Gastrocnemius medialis (tissue), 4 donors: Measurements from ENCODE around the gene SLC3A2. TPM values are rescaled to one million over a fixed set of nuclear protein-coding genes. Genes with fewer than 3 reads are reported as not detected.

Source experiments
- ATAC-seq, 2 donors: fragments of 150-250 bp; one replicate each; pipeline ENCODE4 v1.9.1; 2016
- DNase-seq, 2 donors: peaks; one replicate each; pipeline ENCODE4 v3.0.0-alpha.2; 2019
- H3K27ac ChIP-seq, 4 donors: fragments of 200-600 bp; sonication (generic); 1 replicate in 1 of 4; 2 replicates in 3 of 4; pipeline ENCODE4 v1.5.1; 2016 to 2018; ENCODE audit warnings: mild to moderate bottlenecking in 2 of 4, moderate library complexity in 1 of 4
- H3K27me3 ChIP-seq, 3 donors: fragments of 200-600 bp; sonication (generic) in 2 of 3; 1 replicate in 1 of 3; 2 replicates in 2 of 3; pipeline versions ENCODE4 v1.5.1 to v1.6.0; 2016 to 2019; ENCODE audit warnings: mild to moderate bottlenecking in 1 of 3, moderate library complexity in 1 of 3
- H3K36me3 ChIP-seq, 2 donors: fragments of 200-600 bp; sonication (generic) in 1 of 2; one replicate each; pipeline ENCODE4 v1.5.1; 2017 to 2018
- H3K4me1 ChIP-seq, 2 donors: fragments of 200-600 bp; sonication (generic) in 1 of 2; one replicate each; pipeline ENCODE4 v1.5.1; 2016 to 2017; ENCODE audit warnings: mild to moderate bottlenecking in 2 of 2
- H3K4me3 ChIP-seq, 4 donors: fragments of 200-600 bp; sonication (generic) in 3 of 4; 1 replicate in 1 of 4; 2 replicates in 3 of 4; pipeline ENCODE4 v1.5.1; 2016 to 2019; ENCODE audit warnings: mild to moderate bottlenecking in 2 of 4
- H3K9me3 ChIP-seq, 3 donors: fragments of 200-600 bp; sonication (generic) in 2 of 3; 1 replicate in 1 of 3; 2 replicates in 2 of 3; pipeline ENCODE4 v1.5.1; 2016 to 2019
- POLR2A ChIP-seq, 2 donors: fragments of 450-650 bp; IDR thresholded peaks; one replicate each; pipeline ENCODE4 v1.6.1; 2017; ENCODE audit warnings: antibody characterized with exemption in 2 of 2, mild to moderate bottlenecking in 2 of 2, moderate library complexity in 2 of 2
- in situ Hi-C, 4 donors: fragments of 200-750 bp; cut with MboI; loops; one replicate each; pipeline versions ENCODE4 v1.15.0 to v1.8.0; 2017; ENCODE audit warnings: low sequenced_read_pairs in 4 of 4
- intact Hi-C: fragments of 100-400 bp; cut with DNase I; formaldehyde crosslinking; loops from one replicate; pipeline ENCODE4 v1.15.1; 2023; ENCODE audit warnings: low total_unique reads
- total RNA-seq, 4 donors: library from RNA; depleted of rRNA; stranded (reverse); fragments of >200 nt; gene quantifications; one replicate each; pipeline versions ENCODE4 v1.1.0 to v1.2.3, GENCODE V29; 2016
- TF ChIP-seq, protein P1 (sequence below), 5 experiments: fragments of 450-650 bp in 3 of 5; fragments of 200-600 bp in 2 of 5; sonication (generic) in 2 of 5; IDR thresholded peaks in 4 of 5; conservative IDR thresholded peaks in 1 of 5; 1 replicate in 4 of 5; 2 replicates in 1 of 5; pipeline ENCODE4 v1.5.1; 2016 to 2019; ENCODE audit warnings: antibody characterized with exemption in 5 of 5, mild to moderate bottlenecking in 3 of 5, moderate library complexity in 3 of 5

The SLC3A2 gene
- total RNA-seq, 4 donors from 2014 or later, result 158 to 278 (median 189) TPM

DNA sequence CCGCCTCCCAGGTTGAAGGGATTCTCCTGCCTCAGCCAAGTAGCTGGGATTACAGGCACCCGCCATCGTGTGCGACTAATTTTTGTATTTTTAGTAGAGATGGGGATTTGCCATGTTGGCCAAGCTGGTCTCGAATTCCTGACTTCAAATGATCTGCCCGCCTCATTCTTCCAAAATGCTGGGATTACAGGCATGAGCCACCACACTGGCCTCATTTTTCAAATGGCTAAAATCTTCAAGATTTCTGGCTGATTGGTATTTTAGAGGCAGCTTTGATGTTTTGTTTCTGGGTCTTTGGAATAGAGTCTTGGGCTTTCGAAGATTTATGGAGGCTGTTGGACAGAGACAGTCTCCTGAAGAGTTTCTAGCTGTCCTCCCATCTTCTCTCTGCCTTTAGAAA is 5.8 kb upstream of the SLC3A2 start:
- intact Hi-C loops, result no loop called here
- in situ Hi-C loops, result loop anchor here (25.0 kb wide), 2 partner anchors 488 to 763 kb away; partner anchors contain the start of gene INCENP (in 1 of the 4)

DNA sequence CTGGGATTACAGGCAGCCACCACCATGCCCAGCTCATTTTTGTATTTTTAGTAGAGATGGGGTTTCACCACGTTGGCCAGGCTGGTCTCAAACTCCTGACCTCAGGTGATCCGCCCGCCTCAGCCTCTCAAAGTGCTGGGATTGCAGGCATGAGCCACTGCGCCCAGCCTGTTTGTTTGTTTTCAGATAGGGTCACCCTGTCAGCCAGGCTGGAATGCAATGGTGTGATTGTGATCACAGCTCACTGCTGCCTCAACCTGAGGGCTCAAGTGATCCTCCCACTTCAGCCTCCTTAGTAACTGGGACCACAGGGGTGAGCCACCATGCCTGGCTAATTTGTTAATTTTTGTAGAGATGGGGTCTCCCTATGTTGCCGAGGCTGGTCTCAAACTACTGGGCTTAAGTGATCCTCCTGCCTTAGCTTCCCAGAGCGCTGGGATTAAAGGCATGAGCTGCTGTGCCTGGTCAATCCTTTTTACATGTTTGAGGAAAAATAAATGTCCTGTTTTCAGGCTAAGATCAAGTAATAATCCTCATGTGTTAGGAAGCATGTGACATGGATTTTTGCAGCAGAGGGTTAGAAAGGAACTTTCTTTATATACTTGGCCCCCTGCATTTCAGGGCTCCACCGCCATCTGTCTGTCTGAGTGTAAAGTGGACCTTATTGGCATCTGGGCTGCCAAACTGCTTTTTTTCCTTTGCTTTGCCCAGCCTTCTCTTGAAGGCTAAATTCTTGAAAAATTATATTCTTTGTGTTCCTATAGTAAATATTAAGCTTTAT is 4.8 kb upstream of the SLC3A2 start:
- in situ Hi-C loops, result loop anchor here in 1 of 4 donors (25.0 kb wide), 1 partner anchor 764 kb away; the partner anchor contains the start of gene INCENP
- Histone ChIP-seq H3K9me3 (no peaks in the 10 kb centered on the region), H3K4me1 (peaks cover 13 to 16% of the 10 kb centered on the region in 2 donors), H3K36me3 (no peaks in the 10 kb centered on the region), H3K27ac (no peak overlapping the region), H3K4me3 (no peak overlapping the region), H3K27me3 (no peaks in the 10 kb centered on the region)
- no peak for ATAC-seq
- intact Hi-C loops, result no loop called here
- TF ChIP-seq, protein P1, sequence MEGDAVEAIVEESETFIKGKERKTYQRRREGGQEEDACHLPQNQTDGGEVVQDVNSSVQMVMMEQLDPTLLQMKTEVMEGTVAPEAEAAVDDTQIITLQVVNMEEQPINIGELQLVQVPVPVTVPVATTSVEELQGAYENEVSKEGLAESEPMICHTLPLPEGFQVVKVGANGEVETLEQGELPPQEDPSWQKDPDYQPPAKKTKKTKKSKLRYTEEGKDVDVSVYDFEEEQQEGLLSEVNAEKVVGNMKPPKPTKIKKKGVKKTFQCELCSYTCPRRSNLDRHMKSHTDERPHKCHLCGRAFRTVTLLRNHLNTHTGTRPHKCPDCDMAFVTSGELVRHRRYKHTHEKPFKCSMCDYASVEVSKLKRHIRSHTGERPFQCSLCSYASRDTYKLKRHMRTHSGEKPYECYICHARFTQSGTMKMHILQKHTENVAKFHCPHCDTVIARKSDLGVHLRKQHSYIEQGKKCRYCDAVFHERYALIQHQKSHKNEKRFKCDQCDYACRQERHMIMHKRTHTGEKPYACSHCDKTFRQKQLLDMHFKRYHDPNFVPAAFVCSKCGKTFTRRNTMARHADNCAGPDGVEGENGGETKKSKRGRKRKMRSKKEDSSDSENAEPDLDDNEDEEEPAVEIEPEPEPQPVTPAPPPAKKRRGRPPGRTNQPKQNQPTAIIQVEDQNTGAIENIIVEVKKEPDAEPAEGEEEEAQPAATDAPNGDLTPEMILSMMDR (IDR thresholded peaks at IDR 0.05 in 4 of 5, conservative IDR thresholded peaks at IDR 0.05 in 1 of 5), result no peak
- TF ChIP-seq POLR2A (IDR thresholded peaks at IDR 0.05), result no peak
- DNase-seq, result no peak

More for the DNA sequence above, 5.8 kb upstream of the SLC3A2 start:
- no peak overlapping the region for H3K27ac ChIP-seq
- no peaks in the 10 kb centered on the region for H3K36me3 ChIP-seq
- no peaks in the 10 kb centered on the region for H3K9me3 ChIP-seq
- H3K4me1 ChIP-seq, result peaks cover 7 to 10% of the 10 kb centered on the region in 2 donors
- H3K4me3 ChIP-seq, result no peak overlapping the region
- H3K27me3 ChIP-seq, result no peaks in the 10 kb centered on the region
- no peak for TF ChIP-seq POLR2A (IDR thresholded peaks at IDR 0.05)
- DNase-seq, result no peak
- no peak for ATAC-seq

DNA sequence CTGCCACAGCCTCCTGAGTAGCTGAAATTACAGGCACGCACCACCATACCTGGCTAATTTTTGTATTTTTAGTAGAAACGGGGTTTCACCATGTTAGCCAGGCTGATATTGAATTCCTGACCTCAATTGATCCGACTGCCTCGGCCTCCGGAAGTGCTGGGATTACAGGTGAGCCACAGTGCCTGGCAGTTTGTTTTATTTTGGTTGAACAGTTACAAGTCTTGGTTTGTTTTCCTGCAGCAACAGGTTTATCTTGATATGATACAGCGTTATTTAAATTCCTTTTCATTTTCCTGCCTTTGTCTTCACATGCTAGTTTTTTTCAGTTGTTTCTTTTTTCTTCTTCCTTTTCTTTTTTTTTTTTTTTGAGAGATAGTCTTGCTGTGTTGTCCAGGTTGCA is 4.0 kb upstream of the SLC3A2 start:
- no peak for ATAC-seq
- Histone ChIP-seq H3K4me3 (no peak overlapping the region), H3K4me1 (peaks cover 13 to 16% of the 10 kb centered on the region in 2 donors), H3K36me3 (no peaks in the 10 kb centered on the region), H3K27me3 (no peaks in the 10 kb centered on the region), H3K27ac (no peak overlapping the region), H3K9me3 (no peaks in the 10 kb centered on the region)
- DNase-seq, result no peak
- intact Hi-C loops, result no loop called here
- TF ChIP-seq, protein P1 (IDR thresholded peaks at IDR 0.05 in 4 of 5, conservative IDR thresholded peaks at IDR 0.05 in 1 of 5), result no peak
- in situ Hi-C loops, result loop anchor here in 1 of 4 donors (25.0 kb wide), 1 partner anchor 764 kb away; the partner anchor contains the start of gene INCENP

DNA sequence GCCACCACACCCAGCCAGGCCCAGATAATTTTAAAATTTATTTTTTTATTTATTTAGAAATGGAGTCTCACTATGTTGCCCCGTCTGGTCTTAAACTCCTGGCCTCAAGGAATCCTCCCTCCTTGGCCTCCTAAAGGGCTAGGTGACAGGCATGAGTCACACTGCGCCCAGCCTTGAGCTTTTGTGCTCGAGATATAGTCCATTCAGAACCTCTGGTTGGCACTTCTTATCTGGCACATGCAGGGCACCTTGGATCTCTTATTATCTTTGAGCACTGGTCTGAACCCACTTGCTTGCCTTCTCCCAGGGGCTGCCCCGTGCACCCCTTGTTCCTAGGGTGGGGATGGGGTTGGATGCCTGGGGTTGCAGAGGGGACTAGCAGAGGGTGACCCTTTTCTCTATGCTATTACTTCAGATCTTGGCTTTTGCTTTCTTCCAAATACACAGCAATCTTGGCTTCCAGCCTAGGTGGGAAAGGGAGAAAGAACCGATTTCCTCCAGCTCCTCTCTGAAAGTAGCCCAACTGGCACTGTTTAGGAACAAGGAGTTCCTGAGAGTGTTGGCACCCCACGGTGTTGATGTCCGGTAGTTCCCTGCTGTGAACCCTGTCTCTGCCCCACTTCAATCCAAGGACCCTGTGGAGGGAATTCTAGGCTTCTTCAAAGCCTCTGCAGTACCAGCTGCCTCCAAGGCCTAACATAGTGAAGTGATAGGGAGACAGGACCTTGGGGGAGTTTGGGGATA is 1.3 kb upstream of the SLC3A2 start:
- Histone ChIP-seq H3K4me1 (peaks cover 36 to 39% of the 10 kb centered on the region in 2 donors), H3K27me3 (no peaks in the 10 kb centered on the region), H3K27ac (peak overlapping the region; percentile 96 to 100 (median 98)), H3K9me3 (no peaks in the 10 kb centered on the region), H3K36me3 (peaks cover 3 to 21% of the 10 kb centered on the region in 2 donors), H3K4me3 (peak overlapping the region; percentile 78 to 99 (median 97))
- TF ChIP-seq POLR2A (IDR thresholded peaks at IDR 0.05), result no peak
- TF ChIP-seq, protein P1 (IDR thresholded peaks at IDR 0.05 in 4 of 5, conservative IDR thresholded peaks at IDR 0.05 in 1 of 5), result no peak
- in situ Hi-C loops (loop anchor here in 1 of 4 donors (25.0 kb wide), 1 partner anchor 767 kb away; the partner anchor contains the start of gene INCENP), intact Hi-C loops (no loop called here)
- DNase-seq, result peak; percentile 38 to 66
- peak in 1 of 2 donors; percentile 18 for ATAC-seq
